Uterus (tissue), 2 donors: ENCODE results near the gene MTCL1.

ENCODE experiments used
- CTCF ChIP-seq, 4 experiments: fragments of 200-600 bp in 2 of 4; fragments of 450-650 bp in 2 of 4; sonication (generic) in 2 of 4; IDR thresholded peaks; one replicate each; pipeline ENCODE4 v1.5.1; 2016 to 2019; ENCODE audit warnings: antibody characterized with exemption in 4 of 4, mild to moderate bottlenecking in 2 of 4, moderate library complexity in 1 of 4
- POLR2A ChIP-seq, 2 donors: fragments of 450-650 bp; IDR thresholded peaks; one replicate each; pipeline ENCODE4 v1.6.1; 2016; ENCODE audit warnings: antibody characterized with exemption in 2 of 2, mild to moderate bottlenecking in 1 of 2, moderate library complexity in 1 of 2

GRCh38 chr18:8849696-8850095 lies 144.3 kb downstream of the MTCL1 start:
- no peak for TF ChIP-seq POLR2A (IDR thresholded peaks at IDR 0.05)
- no peak for TF ChIP-seq CTCF (IDR thresholded peaks at IDR 0.05)
